WTC11 (cell line): Measurements from ENCODE around the gene RAI1.

Experiments used
- EMX1 ChIP-seq: fragments of 250-450 bp; sonication (Bioruptor Pico); IDR thresholded peaks from 2 replicates; pipeline ENCODE4 v1.8.0; 2021; ENCODE audit warnings: mild to moderate bottlenecking
- JUN ChIP-seq: sonication (generic); formaldehyde crosslinking; IDR thresholded peaks from 2 replicates; pipeline ENCODE4 v1.8.0; 2023; ENCODE audit warnings: mild to moderate bottlenecking, missing genetic modification reagents
- NR1H2 ChIP-seq: sonication (generic); formaldehyde crosslinking; IDR thresholded peaks from 2 replicates; pipeline ENCODE4 v1.9.0; 2021; ENCODE audit warnings: mild to moderate bottlenecking, moderate library complexity, missing genetic modification reagents
- NR2C2 ChIP-seq: sonication (generic); formaldehyde crosslinking; IDR thresholded peaks from 2 replicates; pipeline ENCODE4 v1.8.0; 2022; ENCODE audit warnings: mild to moderate bottlenecking, missing genetic modification reagents
- TEAD4 ChIP-seq: sonication (generic); formaldehyde crosslinking; IDR thresholded peaks from 2 replicates; pipeline ENCODE4 v1.8.0; 2022; ENCODE audit warnings: mild to moderate bottlenecking, missing genetic modification reagents
- TP53 ChIP-seq: sonication (generic); formaldehyde crosslinking; IDR thresholded peaks from 2 replicates; pipeline ENCODE4 v1.8.1; 2023; ENCODE audit warnings: mild to moderate bottlenecking, missing genetic modification reagents
- ZNF232 ChIP-seq: sonication (generic); formaldehyde crosslinking; IDR thresholded peaks from 2 replicates; pipeline ENCODE4 v1.8.0; 2022; ENCODE audit warnings: mild to moderate bottlenecking, missing genetic modification reagents
- ZNF423 ChIP-seq: fragments of 250-450 bp; sonication (Bioruptor Pico); IDR thresholded peaks from 2 replicates; pipeline ENCODE4 v2.1.2; 2022; ENCODE audit warnings: mild to moderate bottlenecking, moderate library complexity
- TF ChIP-seq, protein P1 (sequence below): fragments of 200-600 bp; IDR thresholded peaks from 2 replicates; pipeline ENCODE4 v1.8.0; 2022; ENCODE audit warnings: antibody characterized with exemption
- TF ChIP-seq, protein P2 (sequence below): sonication (generic); formaldehyde crosslinking; IDR thresholded peaks from 2 replicates; pipeline ENCODE4 v1.8.1; 2022; ENCODE audit warnings: low read depth, missing genetic modification reagents, borderline replicate concordance
- TF ChIP-seq, protein P3 (sequence below): fragments of 250-450 bp; sonication (Bioruptor Pico); IDR thresholded peaks from 2 replicates; pipeline ENCODE4 v2.1.2; 2022; ENCODE audit warnings: mild to moderate bottlenecking, moderate library complexity
- TF ChIP-seq, protein P4 (sequence below): sonication (generic); formaldehyde crosslinking; IDR thresholded peaks from 2 replicates; pipeline ENCODE4 v1.8.1; 2023; ENCODE audit warnings: mild to moderate bottlenecking, missing genetic modification reagents, borderline replicate concordance
- TF ChIP-seq, protein P5 (sequence below): sonication (generic); formaldehyde crosslinking; IDR thresholded peaks from 2 replicates; pipeline ENCODE4 v1.8.0; 2022; ENCODE audit warnings: mild to moderate bottlenecking, missing genetic modification reagents

DNA sequence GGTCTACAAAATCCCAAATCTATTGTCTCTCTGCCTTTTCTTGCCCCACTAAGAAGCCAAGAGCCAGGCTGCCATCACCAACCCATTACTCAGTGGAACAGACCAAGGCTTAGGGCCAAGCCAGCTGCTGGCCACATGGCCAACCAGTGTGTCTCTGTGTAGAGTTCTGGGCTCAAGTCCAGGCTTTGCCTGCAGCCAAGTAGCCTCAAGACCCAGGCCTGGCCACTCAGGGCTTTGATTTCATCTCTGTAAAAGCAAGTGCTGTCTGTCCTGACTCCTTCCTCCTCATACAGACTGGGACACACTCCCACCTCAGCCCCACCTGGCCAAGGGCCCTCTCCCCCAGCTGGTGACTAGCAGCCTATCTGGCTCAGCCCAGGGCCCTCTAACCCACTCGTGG lies 140.9 kb downstream of the RAI1 start:
- TF ChIP-seq ZNF232 (no peak), NR1H2 (CRISPR knock-in tag) (no peak), NR2C2 (CRISPR knock-in tag) (no peak), JUN (CRISPR knock-in tag) (no peak), EMX1 (CRISPR knock-in tag) (no peak), ZNF423 (CRISPR knock-in tag) (no peak), TP53 (no peak), TEAD4 (no peak)
- TF ChIP-seq, protein P1, sequence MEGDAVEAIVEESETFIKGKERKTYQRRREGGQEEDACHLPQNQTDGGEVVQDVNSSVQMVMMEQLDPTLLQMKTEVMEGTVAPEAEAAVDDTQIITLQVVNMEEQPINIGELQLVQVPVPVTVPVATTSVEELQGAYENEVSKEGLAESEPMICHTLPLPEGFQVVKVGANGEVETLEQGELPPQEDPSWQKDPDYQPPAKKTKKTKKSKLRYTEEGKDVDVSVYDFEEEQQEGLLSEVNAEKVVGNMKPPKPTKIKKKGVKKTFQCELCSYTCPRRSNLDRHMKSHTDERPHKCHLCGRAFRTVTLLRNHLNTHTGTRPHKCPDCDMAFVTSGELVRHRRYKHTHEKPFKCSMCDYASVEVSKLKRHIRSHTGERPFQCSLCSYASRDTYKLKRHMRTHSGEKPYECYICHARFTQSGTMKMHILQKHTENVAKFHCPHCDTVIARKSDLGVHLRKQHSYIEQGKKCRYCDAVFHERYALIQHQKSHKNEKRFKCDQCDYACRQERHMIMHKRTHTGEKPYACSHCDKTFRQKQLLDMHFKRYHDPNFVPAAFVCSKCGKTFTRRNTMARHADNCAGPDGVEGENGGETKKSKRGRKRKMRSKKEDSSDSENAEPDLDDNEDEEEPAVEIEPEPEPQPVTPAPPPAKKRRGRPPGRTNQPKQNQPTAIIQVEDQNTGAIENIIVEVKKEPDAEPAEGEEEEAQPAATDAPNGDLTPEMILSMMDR = no peak
- TF ChIP-seq, protein P2, sequence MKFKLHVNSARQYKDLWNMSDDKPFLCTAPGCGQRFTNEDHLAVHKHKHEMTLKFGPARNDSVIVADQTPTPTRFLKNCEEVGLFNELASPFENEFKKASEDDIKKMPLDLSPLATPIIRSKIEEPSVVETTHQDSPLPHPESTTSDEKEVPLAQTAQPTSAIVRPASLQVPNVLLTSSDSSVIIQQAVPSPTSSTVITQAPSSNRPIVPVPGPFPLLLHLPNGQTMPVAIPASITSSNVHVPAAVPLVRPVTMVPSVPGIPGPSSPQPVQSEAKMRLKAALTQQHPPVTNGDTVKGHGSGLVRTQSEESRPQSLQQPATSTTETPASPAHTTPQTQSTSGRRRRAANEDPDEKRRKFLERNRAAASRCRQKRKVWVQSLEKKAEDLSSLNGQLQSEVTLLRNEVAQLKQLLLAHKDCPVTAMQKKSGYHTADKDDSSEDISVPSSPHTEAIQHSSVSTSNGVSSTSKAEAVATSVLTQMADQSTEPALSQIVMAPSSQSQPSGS (CRISPR knock-in tag) = no peak
- TF ChIP-seq, protein P3, sequence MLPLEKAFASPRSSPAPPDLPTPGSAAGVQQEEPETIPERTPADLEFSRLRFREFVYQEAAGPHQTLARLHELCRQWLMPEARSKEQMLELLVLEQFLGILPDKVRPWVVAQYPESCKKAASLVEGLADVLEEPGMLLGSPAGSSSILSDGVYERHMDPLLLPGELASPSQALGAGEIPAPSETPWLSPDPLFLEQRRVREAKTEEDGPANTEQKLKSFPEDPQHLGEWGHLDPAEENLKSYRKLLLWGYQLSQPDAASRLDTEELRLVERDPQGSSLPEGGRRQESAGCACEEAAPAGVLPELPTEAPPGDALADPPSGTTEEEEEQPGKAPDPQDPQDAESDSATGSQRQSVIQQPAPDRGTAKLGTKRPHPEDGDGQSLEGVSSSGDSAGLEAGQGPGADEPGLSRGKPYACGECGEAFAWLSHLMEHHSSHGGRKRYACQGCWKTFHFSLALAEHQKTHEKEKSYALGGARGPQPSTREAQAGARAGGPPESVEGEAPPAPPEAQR (CRISPR knock-in tag) = no peak
- TF ChIP-seq, protein P4, sequence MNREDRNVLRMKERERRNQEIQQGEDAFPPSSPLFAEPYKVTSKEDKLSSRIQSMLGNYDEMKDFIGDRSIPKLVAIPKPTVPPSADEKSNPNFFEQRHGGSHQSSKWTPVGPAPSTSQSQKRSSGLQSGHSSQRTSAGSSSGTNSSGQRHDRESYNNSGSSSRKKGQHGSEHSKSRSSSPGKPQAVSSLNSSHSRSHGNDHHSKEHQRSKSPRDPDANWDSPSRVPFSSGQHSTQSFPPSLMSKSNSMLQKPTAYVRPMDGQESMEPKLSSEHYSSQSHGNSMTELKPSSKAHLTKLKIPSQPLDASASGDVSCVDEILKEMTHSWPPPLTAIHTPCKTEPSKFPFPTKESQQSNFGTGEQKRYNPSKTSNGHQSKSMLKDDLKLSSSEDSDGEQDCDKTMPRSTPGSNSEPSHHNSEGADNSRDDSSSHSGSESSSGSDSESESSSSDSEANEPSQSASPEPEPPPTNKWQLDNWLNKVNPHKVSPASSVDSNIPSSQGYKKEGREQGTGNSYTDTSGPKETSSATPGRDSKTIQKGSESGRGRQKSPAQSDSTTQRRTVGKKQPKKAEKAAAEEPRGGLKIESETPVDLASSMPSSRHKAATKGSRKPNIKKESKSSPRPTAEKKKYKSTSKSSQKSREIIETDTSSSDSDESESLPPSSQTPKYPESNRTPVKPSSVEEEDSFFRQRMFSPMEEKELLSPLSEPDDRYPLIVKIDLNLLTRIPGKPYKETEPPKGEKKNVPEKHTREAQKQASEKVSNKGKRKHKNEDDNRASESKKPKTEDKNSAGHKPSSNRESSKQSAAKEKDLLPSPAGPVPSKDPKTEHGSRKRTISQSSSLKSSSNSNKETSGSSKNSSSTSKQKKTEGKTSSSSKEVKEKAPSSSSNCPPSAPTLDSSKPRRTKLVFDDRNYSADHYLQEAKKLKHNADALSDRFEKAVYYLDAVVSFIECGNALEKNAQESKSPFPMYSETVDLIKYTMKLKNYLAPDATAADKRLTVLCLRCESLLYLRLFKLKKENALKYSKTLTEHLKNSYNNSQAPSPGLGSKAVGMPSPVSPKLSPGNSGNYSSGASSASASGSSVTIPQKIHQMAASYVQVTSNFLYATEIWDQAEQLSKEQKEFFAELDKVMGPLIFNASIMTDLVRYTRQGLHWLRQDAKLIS = no peak
- TF ChIP-seq, protein P5, sequence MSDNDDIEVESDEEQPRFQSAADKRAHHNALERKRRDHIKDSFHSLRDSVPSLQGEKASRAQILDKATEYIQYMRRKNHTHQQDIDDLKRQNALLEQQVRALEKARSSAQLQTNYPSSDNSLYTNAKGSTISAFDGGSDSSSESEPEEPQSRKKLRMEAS (CRISPR knock-in tag) = no peak
